HCT116 (cell line): ENCODE measurements around the gene SLC4A5. TPM values are rescaled to one million over a fixed set of nuclear protein-coding genes. Genes with fewer than 3 reads are reported as not detected.

Experiments
- ATAC-seq: fragments of 200-7000 bp; cut with Tn5 transposase; 2 replicates; pipeline ENCODE4 v1.9.1; 2020; ENCODE audit warnings: mild to moderate bottlenecking, moderate library complexity
- BruUV-seq: library from RNA; stranded (reverse); fragments of 400-500 nt; replicated peaks from 2 replicates; lab custom pipeline; 2021; lab: Mats Ljungman, UMichigan
- CTCF ChIA-PET: fragments of 300-600 bp; sonication (Branson Sonifier 250); formaldehyde crosslinking; loops from one replicate; lab custom pipeline; 2021; ENCODE audit warnings: antibody characterized with exemption; lab: Charles Lee
- POLR2A ChIA-PET: fragments of 300-600, 350-600 bp; sonication (Branson Sonifier 250); formaldehyde crosslinking; loops from one replicate; lab custom pipeline; 2021; ENCODE audit warnings: antibody characterized with exemption; lab: Charles Lee
- RAD21 ChIA-PET, 2 experiments: fragments of 300-600 bp; sonication (Branson Sonifier 250); formaldehyde crosslinking; loops; one replicate each; lab custom pipeline; 2023; ENCODE audit warnings: low total read pairs in 2 of 2; ENCODE audit not compliant: uncharacterized antibody in 2 of 2, unreplicated experiment in 2 of 2, low non-redundant PET in 1 of 2; lab: Charles Lee
- DNase-seq: peaks from one replicate; pipeline ENCODE4 v3.0.0-alpha.2; 2010; ENCODE audit warnings: low read depth, low spot score
- H2AFZ ChIP-seq: fragments of 200-600 bp; shearing (Covaris generic), sonication (generic); 2 replicates; pipeline ENCODE4 v1.6.1; 2017; ENCODE audit warnings: low read depth, mixed run types, mixed read lengths, antibody characterized with exemption, low read length; ENCODE audit not compliant: poor library complexity, severe bottlenecking
- H3K27ac ChIP-seq: 2 replicates; pipeline ENCODE4 v1.5.1; 2012; ENCODE audit warnings: low read depth, low read length
- H3K27me3 ChIP-seq: fragments of 200-600 bp; sonication (generic); 2 replicates; pipeline ENCODE4 v1.6.1; 2016; ENCODE audit warnings: mixed run types, low read length, mixed read lengths; ENCODE audit not compliant: insufficient read depth
- H3K36me3 ChIP-seq, 2 experiments: fragments of 200-500 bp in 1 of 2; fragments of 200-600 bp in 1 of 2; sonication (Bioruptor generic) in 1 of 2; sonication (generic) in 1 of 2; 2 replicates each; pipeline versions ENCODE4 v1.5.1 to v1.6.1; 2014 to 2016; ENCODE audit warnings: low read length in 2 of 2, inconsistent platforms in 1 of 2, mixed read lengths in 1 of 2, mixed run types in 1 of 2; ENCODE audit not compliant: insufficient read depth in 2 of 2, control insufficient read depth in 1 of 2
- H3K4me1 ChIP-seq, 2 experiments: fragments of 200-600 bp in 1 of 2; sonication (generic) in 1 of 2; 2 replicates each; pipeline versions ENCODE4 v1.5.1 to v1.6.1; 2012 to 2017; ENCODE audit warnings: low read length in 2 of 2, inconsistent platforms in 1 of 2, mild to moderate bottlenecking in 1 of 2, mixed read lengths in 1 of 2, mixed run types in 1 of 2, moderate library complexity in 1 of 2; ENCODE audit not compliant: insufficient read depth in 2 of 2, control insufficient read depth in 1 of 2
- H3K4me2 ChIP-seq: fragments of 200-600 bp; sonication (generic); 2 replicates; pipeline ENCODE4 v1.6.1; 2017; ENCODE audit warnings: mixed run types, low read length, mixed read lengths
- H3K4me3 ChIP-seq, 2 experiments: fragments of 200-600 bp in 1 of 2; sonication (generic) in 1 of 2; replicated peaks in 1 of 2; 2 replicates each; pipeline ENCODE4 v1.5.1; 2011 to 2016; ENCODE audit warnings: low read length in 2 of 2, control low read depth in 1 of 2, low read depth in 1 of 2, mild to moderate bottlenecking in 1 of 2, mixed read lengths in 1 of 2, mixed run types in 1 of 2
- H3K79me2 ChIP-seq: fragments of 200-600 bp; sonication (generic); 2 replicates; pipeline ENCODE4 v1.6.1; 2017; ENCODE audit warnings: mild to moderate bottlenecking, mixed run types, low read length, moderate library complexity, mixed read lengths; ENCODE audit not compliant: insufficient read depth
- H3K9ac ChIP-seq: fragments of 200-600 bp; sonication (generic); 2 replicates; pipeline ENCODE4 v1.6.1; 2016; ENCODE audit warnings: low read length, mixed read lengths
- H3K9me2 ChIP-seq: fragments of 200-600 bp; sonication (generic), shearing (Covaris generic); 2 replicates; pipeline ENCODE4 v1.6.1; 2017; ENCODE audit warnings: mixed run types, mild to moderate bottlenecking, moderate library complexity; ENCODE audit not compliant: insufficient read depth
- H3K9me3 ChIP-seq, 2 experiments: fragments of 200-500 bp in 1 of 2; fragments of 200-600 bp in 1 of 2; sonication (Bioruptor generic) in 1 of 2; sonication (generic) in 1 of 2; 2 replicates each; pipeline ENCODE4 v1.6.1; 2014 to 2017; ENCODE audit warnings: low read length in 2 of 2, mixed read lengths in 2 of 2, inconsistent platforms in 1 of 2, low read depth in 1 of 2, mild to moderate bottlenecking in 1 of 2, mixed run types in 1 of 2, moderate library complexity in 1 of 2; ENCODE audit not compliant: control insufficient read depth in 1 of 2, insufficient read depth in 1 of 2
- H4K20me1 ChIP-seq: fragments of 200-600 bp; sonication (generic), shearing (Covaris generic); 2 replicates; pipeline ENCODE4 v1.6.1; 2017; ENCODE audit warnings: mixed run types, mild to moderate bottlenecking, moderate library complexity; ENCODE audit not compliant: insufficient read depth
- ATF3 ChIP-seq: IDR thresholded peaks from 2 replicates; pipeline ENCODE4 v1.6.1; 2012
- CBX3 ChIP-seq: IDR thresholded peaks from 2 replicates; pipeline ENCODE4 v1.6.1; 2012; ENCODE audit warnings: low read depth
- CTCF ChIP-seq, 3 experiments: fragments of 200-600 bp in 1 of 3; sonication (generic) in 1 of 3; IDR thresholded peaks in 2 of 3; conservative IDR thresholded peaks in 1 of 3; 2 replicates each; pipeline ENCODE4 v1.5.1; 2012 to 2017; ENCODE audit warnings: low read depth in 2 of 3, low read length in 2 of 3, antibody characterized with exemption in 1 of 3, borderline replicate concordance in 1 of 3, control low read depth in 1 of 3, mild to moderate bottlenecking in 1 of 3, mixed read lengths in 1 of 3, mixed run types in 1 of 3, moderate library complexity in 1 of 3; ENCODE audit not compliant: insufficient read depth in 1 of 3
- ELF1 ChIP-seq: IDR thresholded peaks from 2 replicates; pipeline ENCODE4 v1.6.1; 2012; ENCODE audit warnings: low read depth, borderline replicate concordance
- EZH2 ChIP-seq: fragments of 200-600 bp; sonication (generic); IDR thresholded peaks from 2 replicates; pipeline ENCODE4 v1.6.1; 2017; ENCODE audit warnings: antibody characterized with exemption, mixed run types
- FOSL1 ChIP-seq: IDR thresholded peaks from 2 replicates; pipeline ENCODE4 v1.6.1; 2012; ENCODE audit warnings: low read depth
- JUND ChIP-seq: IDR thresholded peaks from 2 replicates; pipeline ENCODE4 v1.6.1; 2012
- MAX ChIP-seq: IDR thresholded peaks from 2 replicates; pipeline ENCODE4 v1.6.1; 2012
- POLR2A ChIP-seq: IDR thresholded peaks from 2 replicates; pipeline ENCODE4 v1.7.0; 2011; ENCODE audit warnings: borderline replicate concordance; ENCODE audit not compliant: insufficient read depth, insufficient read length; ENCODE audit errors: extremely low read depth
- POLR2AphosphoS5 ChIP-seq: IDR thresholded peaks from 2 replicates; pipeline ENCODE4 v1.6.1; 2011; ENCODE audit warnings: mild to moderate bottlenecking, low read depth, low read length, moderate library complexity
- RAD21 ChIP-seq: IDR thresholded peaks from 2 replicates; pipeline ENCODE4 v1.6.1; 2012; ENCODE audit warnings: low read depth, mild to moderate bottlenecking
- SIN3A ChIP-seq: IDR thresholded peaks from 2 replicates; pipeline ENCODE4 v1.6.1; 2012; ENCODE audit warnings: low read depth
- TCF7L2 ChIP-seq: IDR thresholded peaks from 2 replicates; pipeline ENCODE4 v1.7.0; 2011; ENCODE audit warnings: borderline replicate concordance, inconsistent platforms; ENCODE audit not compliant: insufficient read depth, insufficient read length; ENCODE audit errors: extremely low read depth
- YY1 ChIP-seq: IDR thresholded peaks from 2 replicates; pipeline ENCODE4 v1.6.1; 2011; ENCODE audit warnings: low read length, low read depth, moderate library complexity, mild to moderate bottlenecking; ENCODE audit not compliant: insufficient replicate concordance; ENCODE audit errors: extremely low read depth
- ZBTB33 ChIP-seq: IDR thresholded peaks from 2 replicates; pipeline ENCODE4 v1.6.1; 2011; ENCODE audit warnings: mild to moderate bottlenecking, low read length, moderate library complexity; ENCODE audit not compliant: insufficient replicate concordance; ENCODE audit errors: extremely low read depth
- ZFX ChIP-seq: fragments of 450-650 bp; IDR thresholded peaks from 2 replicates; pipeline ENCODE4 v1.6.1; 2017
- ZNF274 ChIP-seq: fragments of 200-500 bp; sonication (Bioruptor generic); IDR thresholded peaks from 2 replicates; pipeline ENCODE4 v1.6.1; 2014; ENCODE audit warnings: mild to moderate bottlenecking, low read depth, low read length, inconsistent platforms
- intact Hi-C: fragments of 100-400 bp; cut with micrococcal nuclease; formaldehyde crosslinking; loops from 2 replicates; pipeline ENCODE4 v1.10.0; 2022
- total RNA-seq: library from RNA; stranded (reverse); gene quantifications from one replicate; pipeline ENCODE4 v1.2.1, GENCODE V29; 2021; ENCODE audit not compliant: unreplicated experiment

SLC4A5 gene
- total RNA-seq, 1 experiment from 2014 or later = 0.91 TPM

GRCh38 chr2:74191596-74192380, 151.4 kb downstream of the SLC4A5 start:
- Histone ChIP-seq H3K27me3 (no peaks in the 10 kb centered on the region), H3K79me2 (no peaks in the 10 kb centered on the region), H3K27ac (no peak overlapping the region)
- no peak for DNase-seq
- TF ChIP-seq ATF3 (no peak), YY1 (no peak), TCF7L2 (no peak), CBX3 (no peak), POLR2AphosphoS5 (no peak), POLR2A (no peak), ZNF274 (no peak), ELF1 (no peak), RAD21 (no peak), MAX (no peak), EZH2 (no peak), FOSL1 (no peak), ZFX (no peak), CTCF (IDR thresholded peaks at IDR 0.05 in 2 of 3, conservative IDR thresholded peaks at IDR 0.05 in 1 of 3; ENCODE audit: borderline replicate concordance in 1 of 3, insufficient read depth in 1 of 3, low read depth in 2 of 3, low read length in 2 of 3) (no peak), ZBTB33 (no peak), SIN3A (no peak), JUND (no peak)
- TF ChIP-seq, all 23 proteins: peak for 0
- Histone ChIP-seq H4K20me1 (no peaks in the 10 kb centered on the region), H3K36me3 (no peaks in the 10 kb centered on the region), H3K9me2 (no peaks in the 10 kb centered on the region), H2AFZ (no peak overlapping the region), H3K9ac (no peak overlapping the region), H3K4me1 (peaks cover 12 to 14% of the 10 kb centered on the region in 2 experiments), H3K4me3 (no peak overlapping the region), H3K9me3 (no peaks in the 10 kb centered on the region), H3K4me2 (no peak overlapping the region)
- ATAC-seq = no peak
- RAD21 ChIA-PET = no interaction called here
- no TSS peak for BruUV-seq
- CTCF ChIA-PET = no interaction called here
- intact Hi-C loops = no loop called here
- POLR2A ChIA-PET = interaction anchor here (0.6 kb wide), 1 partner anchor 34 kb away, joined by 3 read pairs; no protein-coding TSS in a partner anchor
